Ishikawa (cell line): ENCODE data around the gene OAT.

ENCODE experiments used
- CEBPB ChIP-seq: IDR thresholded peaks from 2 replicates; pipeline ENCODE4 v1.6.1; 2012
- CREB1 ChIP-seq: IDR thresholded peaks from 2 replicates; pipeline ENCODE4 v1.6.1; 2012; ENCODE audit warnings: low read depth
- EGR1 ChIP-seq: IDR thresholded peaks from 2 replicates; pipeline ENCODE4 v1.6.1; 2012
- EP300 ChIP-seq: IDR thresholded peaks from 2 replicates; pipeline ENCODE4 v1.6.1; 2012; ENCODE audit warnings: borderline replicate concordance
- NFIC ChIP-seq: IDR thresholded peaks from 2 replicates; pipeline ENCODE4 v1.6.1; 2012
- RAD21 ChIP-seq: IDR thresholded peaks from 2 replicates; pipeline ENCODE4 v1.6.1; 2012; ENCODE audit warnings: low read depth
- TAF1 ChIP-seq: IDR thresholded peaks from 2 replicates; pipeline ENCODE4 v1.6.1; 2012; ENCODE audit warnings: low read depth, mild to moderate bottlenecking
- TCF12 ChIP-seq: IDR thresholded peaks from 2 replicates; pipeline ENCODE4 v1.6.1; 2012; ENCODE audit warnings: low read depth
- YY1 ChIP-seq: IDR thresholded peaks from 2 replicates; pipeline ENCODE4 v1.6.1; 2012; ENCODE audit warnings: low read depth
- TF ChIP-seq, protein P1 (sequence below): IDR thresholded peaks from 2 replicates; pipeline ENCODE4 v1.6.1; 2012
- TF ChIP-seq, protein P2 (sequence below): IDR thresholded peaks from 2 replicates; pipeline ENCODE4 v1.6.1; 2012; ENCODE audit warnings: low read depth, mild to moderate bottlenecking

DNA sequence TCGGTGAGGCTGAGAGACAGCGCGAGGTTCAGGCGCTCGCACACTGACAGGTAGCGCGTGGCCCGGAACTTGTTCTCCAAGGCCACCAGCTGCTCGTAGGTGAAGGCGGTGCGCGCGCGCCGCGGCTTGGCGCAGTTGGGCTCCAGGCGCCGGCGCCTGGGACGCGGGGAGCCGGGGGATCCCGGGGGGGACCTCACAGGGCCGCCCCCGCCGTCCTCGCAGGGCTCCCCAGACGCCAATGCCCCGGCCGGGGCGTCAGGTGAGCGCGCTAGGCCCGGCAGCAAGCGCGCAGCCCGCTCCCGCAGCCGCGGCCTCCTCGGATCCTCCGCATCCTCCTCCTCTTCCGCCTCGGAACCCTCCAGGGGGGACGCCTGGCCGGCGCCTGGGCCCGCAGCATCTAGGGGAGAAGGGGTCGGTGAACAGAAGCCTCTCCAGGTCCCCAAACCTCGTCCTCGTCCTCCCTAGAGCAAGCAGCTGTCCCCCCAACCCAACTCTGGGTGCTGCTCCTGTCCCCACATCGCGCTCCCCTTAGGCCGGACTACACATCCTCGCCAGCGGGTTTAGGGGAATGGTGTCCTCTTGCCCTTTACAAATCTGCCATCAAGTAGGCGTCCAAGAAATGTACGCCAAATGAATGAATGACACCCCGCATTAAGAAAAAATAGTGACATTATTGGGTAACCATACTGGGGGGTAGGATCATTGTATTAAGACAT is 29.2 kb upstream of the OAT start:
- TF ChIP-seq YY1 (no peak), RAD21 (no peak), EGR1 (no peak), TCF12 (no peak), CREB1 (no peak), NFIC (no peak), EP300 (no peak), CEBPB (no peak), TAF1 (no peak)
- TF ChIP-seq, protein P1, sequence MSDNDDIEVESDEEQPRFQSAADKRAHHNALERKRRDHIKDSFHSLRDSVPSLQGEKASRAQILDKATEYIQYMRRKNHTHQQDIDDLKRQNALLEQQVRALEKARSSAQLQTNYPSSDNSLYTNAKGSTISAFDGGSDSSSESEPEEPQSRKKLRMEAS = no peak
- TF ChIP-seq, protein P2, sequence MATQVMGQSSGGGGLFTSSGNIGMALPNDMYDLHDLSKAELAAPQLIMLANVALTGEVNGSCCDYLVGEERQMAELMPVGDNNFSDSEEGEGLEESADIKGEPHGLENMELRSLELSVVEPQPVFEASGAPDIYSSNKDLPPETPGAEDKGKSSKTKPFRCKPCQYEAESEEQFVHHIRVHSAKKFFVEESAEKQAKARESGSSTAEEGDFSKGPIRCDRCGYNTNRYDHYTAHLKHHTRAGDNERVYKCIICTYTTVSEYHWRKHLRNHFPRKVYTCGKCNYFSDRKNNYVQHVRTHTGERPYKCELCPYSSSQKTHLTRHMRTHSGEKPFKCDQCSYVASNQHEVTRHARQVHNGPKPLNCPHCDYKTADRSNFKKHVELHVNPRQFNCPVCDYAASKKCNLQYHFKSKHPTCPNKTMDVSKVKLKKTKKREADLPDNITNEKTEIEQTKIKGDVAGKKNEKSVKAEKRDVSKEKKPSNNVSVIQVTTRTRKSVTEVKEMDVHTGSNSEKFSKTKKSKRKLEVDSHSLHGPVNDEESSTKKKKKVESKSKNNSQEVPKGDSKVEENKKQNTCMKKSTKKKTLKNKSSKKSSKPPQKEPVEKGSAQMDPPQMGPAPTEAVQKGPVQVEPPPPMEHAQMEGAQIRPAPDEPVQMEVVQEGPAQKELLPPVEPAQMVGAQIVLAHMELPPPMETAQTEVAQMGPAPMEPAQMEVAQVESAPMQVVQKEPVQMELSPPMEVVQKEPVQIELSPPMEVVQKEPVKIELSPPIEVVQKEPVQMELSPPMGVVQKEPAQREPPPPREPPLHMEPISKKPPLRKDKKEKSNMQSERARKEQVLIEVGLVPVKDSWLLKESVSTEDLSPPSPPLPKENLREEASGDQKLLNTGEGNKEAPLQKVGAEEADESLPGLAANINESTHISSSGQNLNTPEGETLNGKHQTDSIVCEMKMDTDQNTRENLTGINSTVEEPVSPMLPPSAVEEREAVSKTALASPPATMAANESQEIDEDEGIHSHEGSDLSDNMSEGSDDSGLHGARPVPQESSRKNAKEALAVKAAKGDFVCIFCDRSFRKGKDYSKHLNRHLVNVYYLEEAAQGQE = no peak
